Prostate gland (tissue), 2 donors: Measurements from ENCODE around the gene LY86. TPM values are rescaled to one million over a fixed set of nuclear protein-coding genes. Genes with fewer than 3 reads are reported as not detected.

ENCODE experiments used
- DNase-seq: peaks from one replicate; pipeline ENCODE4 v3.0.0-alpha.2; 2019; ENCODE audit warnings: low spot score
- H3K27ac ChIP-seq, 2 donors: fragments of 200-600 bp; sonication (generic); 2 replicates each; pipeline ENCODE4 v1.5.1; 2017 to 2019
- H3K27me3 ChIP-seq: fragments of 200-600 bp; sonication (generic); replicated peaks from 2 replicates; pipeline ENCODE4 v1.5.1; 2019; ENCODE audit not compliant: insufficient read depth
- H3K36me3 ChIP-seq, 2 donors: fragments of 200-600 bp; sonication (generic); 1 replicate in 1 of 2; 2 replicates in 1 of 2; pipeline versions ENCODE4 v1.5.1 to v1.8.1; 2017 to 2019
- H3K4me1 ChIP-seq: fragments of 200-600 bp; sonication (generic); replicated peaks from 2 replicates; pipeline ENCODE4 v1.5.1; 2019
- H3K4me3 ChIP-seq, 2 donors: fragments of 200-600 bp; sonication (generic); 2 replicates each; pipeline ENCODE4 v1.5.1; 2017 to 2019
- H3K9me3 ChIP-seq: fragments of 200-600 bp; sonication (generic); 2 replicates; pipeline ENCODE4 v1.5.1; 2017
- POLR2A ChIP-seq: fragments of 450-650 bp; IDR thresholded peaks from one replicate; pipeline ENCODE4 v1.6.1; 2016; ENCODE audit warnings: antibody characterized with exemption, mild to moderate bottlenecking
- POLR2AphosphoS5 ChIP-seq: sonication (generic); formaldehyde crosslinking; IDR thresholded peaks from one replicate; pipeline ENCODE4 v1.6.1; 2017; ENCODE audit warnings: antibody characterized with exemption
- WGBS: methylation state at CpG from one replicate; pipeline ENCODE4 v1.1.5; 2018; 5-methylcytosine and 5-hydroxymethylcytosine counted together
- intact Hi-C: fragments of 100-400 bp; cut with DNase I; formaldehyde crosslinking; loops from one replicate; pipeline ENCODE4 v1.14.2; 2022
- total RNA-seq, 2 donors: library from RNA; depleted of rRNA; stranded (reverse); fragments of >200 nt; gene quantifications; one replicate each; pipeline ENCODE4 v1.1.0, GENCODE V29; 2016
- TF ChIP-seq, protein P1 (sequence below), 4 experiments: fragments of 200-600 bp in 2 of 4; fragments of 450-650 bp in 2 of 4; sonication (generic) in 2 of 4; IDR thresholded peaks; 1 replicate in 3 of 4; 2 replicates in 1 of 4; pipeline ENCODE4 v1.5.1; 2016 to 2019; ENCODE audit warnings: antibody characterized with exemption in 4 of 4, mild to moderate bottlenecking in 2 of 4, moderate library complexity in 2 of 4

LY86 gene
- total RNA-seq, 2 donors from 2014 or later: 1.5 to 7.0 TPM

DNA sequence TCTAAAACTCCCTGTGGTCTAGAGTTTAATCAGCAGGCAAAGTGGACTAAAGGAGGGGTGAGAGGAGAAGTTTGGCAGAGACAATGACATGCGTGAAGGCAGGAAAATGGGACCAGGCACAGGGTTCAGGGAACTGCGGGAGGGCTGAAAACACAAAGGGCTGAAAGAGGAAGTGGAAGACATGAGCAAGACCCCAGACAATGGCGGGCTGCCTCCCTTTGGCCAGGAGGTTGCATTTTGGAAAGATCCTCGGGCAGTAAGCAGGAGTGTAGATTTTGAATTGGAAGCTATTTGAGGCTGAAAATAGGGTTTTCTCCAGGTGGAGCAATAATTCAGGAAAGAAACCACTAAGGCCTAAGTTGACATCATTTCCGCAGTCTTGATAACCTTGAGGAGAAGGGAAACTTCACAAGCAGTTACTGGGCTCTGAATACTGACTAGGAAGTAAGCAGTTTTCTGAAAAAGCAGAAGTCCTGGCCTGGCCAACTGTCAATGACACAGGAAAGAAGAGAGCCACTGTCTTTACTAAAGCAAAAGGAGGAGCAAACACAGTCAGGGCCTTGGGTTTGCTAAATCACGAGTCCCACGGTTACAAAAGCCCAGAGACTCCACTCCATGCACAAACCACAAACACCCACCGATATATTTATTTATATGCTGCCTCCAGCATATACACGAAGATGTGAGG is 3.4 kb downstream of the LY86 start:
- no peaks in the 10 kb centered on the region for H3K9me3 ChIP-seq
- no peak for DNase-seq
- H3K4me1 ChIP-seq: no peaks in the 10 kb centered on the region
- H3K36me3 ChIP-seq: no peaks in the 10 kb centered on the region
- H3K4me3 ChIP-seq: no peak overlapping the region
- no peaks in the 10 kb centered on the region for H3K27me3 ChIP-seq
- TF ChIP-seq POLR2AphosphoS5 (no peak), POLR2A (no peak)
- TF ChIP-seq, protein P1, sequence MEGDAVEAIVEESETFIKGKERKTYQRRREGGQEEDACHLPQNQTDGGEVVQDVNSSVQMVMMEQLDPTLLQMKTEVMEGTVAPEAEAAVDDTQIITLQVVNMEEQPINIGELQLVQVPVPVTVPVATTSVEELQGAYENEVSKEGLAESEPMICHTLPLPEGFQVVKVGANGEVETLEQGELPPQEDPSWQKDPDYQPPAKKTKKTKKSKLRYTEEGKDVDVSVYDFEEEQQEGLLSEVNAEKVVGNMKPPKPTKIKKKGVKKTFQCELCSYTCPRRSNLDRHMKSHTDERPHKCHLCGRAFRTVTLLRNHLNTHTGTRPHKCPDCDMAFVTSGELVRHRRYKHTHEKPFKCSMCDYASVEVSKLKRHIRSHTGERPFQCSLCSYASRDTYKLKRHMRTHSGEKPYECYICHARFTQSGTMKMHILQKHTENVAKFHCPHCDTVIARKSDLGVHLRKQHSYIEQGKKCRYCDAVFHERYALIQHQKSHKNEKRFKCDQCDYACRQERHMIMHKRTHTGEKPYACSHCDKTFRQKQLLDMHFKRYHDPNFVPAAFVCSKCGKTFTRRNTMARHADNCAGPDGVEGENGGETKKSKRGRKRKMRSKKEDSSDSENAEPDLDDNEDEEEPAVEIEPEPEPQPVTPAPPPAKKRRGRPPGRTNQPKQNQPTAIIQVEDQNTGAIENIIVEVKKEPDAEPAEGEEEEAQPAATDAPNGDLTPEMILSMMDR (IDR thresholded peaks at IDR 0.05): no peak
- intact Hi-C loops: no loop called here
- H3K27ac ChIP-seq: no peak overlapping the region
- 85% methylated on average over 9 of the region's 9 CpGs for WGBS

DNA sequence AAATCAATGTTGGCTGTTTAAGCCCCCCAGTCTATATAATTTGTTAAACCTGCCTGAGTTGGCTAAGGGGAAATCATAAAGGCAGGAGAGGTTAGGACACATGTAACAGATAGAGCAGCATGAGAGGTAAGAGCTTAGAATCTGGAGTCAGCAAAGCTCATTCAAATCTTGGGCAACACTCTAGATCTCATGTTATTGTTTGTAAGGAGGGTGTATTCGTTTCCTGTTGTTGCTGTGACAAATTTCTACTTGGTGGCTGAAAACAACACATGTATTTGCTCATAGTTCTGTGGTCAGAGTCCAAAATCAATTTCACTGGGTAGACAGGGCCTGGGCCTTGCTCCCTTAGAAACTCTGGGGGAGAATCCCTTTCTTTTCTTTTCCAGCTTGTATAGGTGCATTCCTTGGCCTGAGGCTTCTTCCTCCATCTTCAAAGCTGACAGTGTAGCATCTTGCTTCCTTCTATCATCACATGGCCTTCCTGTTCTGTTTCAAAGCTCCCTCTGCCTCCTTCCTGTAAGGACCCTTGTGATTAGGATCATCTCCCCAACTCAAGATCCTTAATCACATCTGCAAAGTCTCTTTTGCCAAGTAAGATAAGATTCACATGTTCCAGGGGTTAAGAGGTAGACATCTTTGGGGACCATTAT is 4.4 kb downstream of the LY86 start:
- Histone ChIP-seq H3K27ac (no peak overlapping the region), H3K27me3 (no peaks in the 10 kb centered on the region), H3K9me3 (no peaks in the 10 kb centered on the region), H3K4me3 (no peak overlapping the region), H3K36me3 (no peaks in the 10 kb centered on the region), H3K4me1 (no peaks in the 10 kb centered on the region)
- TF ChIP-seq POLR2AphosphoS5 (no peak), POLR2A (no peak)
- TF ChIP-seq, protein P1 (IDR thresholded peaks at IDR 0.05): no peak
- DNase-seq: no peak
- intact Hi-C loops: no loop called here
- WGBS: 62% methylated on average over 1 of the region's 1 CpG

DNA sequence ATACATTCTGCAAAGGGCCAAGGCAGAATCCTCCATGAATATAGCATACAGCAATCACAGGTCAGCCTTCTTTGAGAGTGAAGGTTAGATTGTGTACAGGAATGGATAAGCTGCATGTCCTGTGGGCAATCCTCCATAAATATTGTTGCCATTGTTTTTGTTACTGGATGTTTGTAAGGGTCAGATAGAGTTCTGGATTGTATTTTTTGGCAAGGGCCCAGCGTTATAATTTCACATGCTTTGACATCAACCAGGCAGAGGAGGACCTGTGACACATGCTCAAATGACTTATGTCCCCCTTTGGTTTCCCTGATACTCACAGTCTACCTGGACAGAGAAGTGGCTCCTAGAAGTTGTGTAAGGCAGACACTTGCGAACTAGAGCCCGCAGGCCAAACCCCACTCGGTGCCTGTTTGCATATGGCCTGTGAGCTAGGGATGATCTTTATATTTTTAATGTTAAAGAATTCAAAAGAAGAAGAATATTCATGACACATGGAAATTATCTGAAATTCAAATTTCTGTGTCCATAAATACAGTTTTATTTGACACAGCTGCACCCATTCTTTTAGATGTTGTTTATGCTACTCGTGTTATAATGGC is 5.4 kb downstream of the LY86 start:
- H3K27ac ChIP-seq: no peak overlapping the region
- 60% methylated on average over 5 of the region's 5 CpGs for WGBS
- intact Hi-C loops: no loop called here

DNA sequence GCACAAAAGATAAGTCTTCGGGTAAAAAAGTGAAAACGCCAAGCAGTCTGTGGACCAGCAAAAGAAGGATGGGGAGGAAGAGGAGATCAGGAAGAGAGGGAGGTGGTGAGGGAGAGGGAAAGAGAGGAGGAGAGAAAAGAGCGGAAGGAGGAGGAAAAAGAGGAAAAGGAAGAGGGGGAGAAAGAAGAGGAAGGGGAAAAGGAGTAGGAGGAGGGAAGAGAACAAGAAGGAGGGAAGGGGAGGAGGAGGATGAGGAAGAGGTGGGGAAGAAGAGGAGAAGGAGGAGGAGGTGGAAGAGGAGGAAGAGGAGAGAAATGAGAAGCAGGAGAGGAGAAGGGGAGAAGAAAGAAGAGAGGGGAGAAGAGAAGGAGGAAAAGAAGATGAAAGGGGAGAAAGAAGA is 6.5 kb downstream of the LY86 start:
- 90% methylated on average over 3 of the region's 3 CpGs for WGBS
- TF ChIP-seq POLR2A (no peak), POLR2AphosphoS5 (no peak)
- TF ChIP-seq, protein P1 (IDR thresholded peaks at IDR 0.05): no peak
- intact Hi-C loops: no loop called here

More for the DNA sequence above, 5.4 kb downstream of the LY86 start:
- no peaks in the 10 kb centered on the region for H3K9me3 ChIP-seq
- H3K27me3 ChIP-seq: no peaks in the 10 kb centered on the region
- TF ChIP-seq POLR2AphosphoS5 (no peak), POLR2A (no peak)
- TF ChIP-seq, protein P1 (IDR thresholded peaks at IDR 0.05): no peak
- no peak for DNase-seq
- no peaks in the 10 kb centered on the region for H3K36me3 ChIP-seq
- H3K4me3 ChIP-seq: no peak overlapping the region
- H3K4me1 ChIP-seq: no peaks in the 10 kb centered on the region

More for the DNA sequence above, 6.5 kb downstream of the LY86 start:
- H3K4me3 ChIP-seq: no peak overlapping the region
- H3K27me3 ChIP-seq: no peaks in the 10 kb centered on the region
- H3K27ac ChIP-seq: no peak overlapping the region
- no peaks in the 10 kb centered on the region for H3K36me3 ChIP-seq
- H3K4me1 ChIP-seq: peaks cover 3% of the 10 kb centered on the region
- H3K9me3 ChIP-seq: no peaks in the 10 kb centered on the region
- DNase-seq: no peak
